ENCODE measurements around the gene TMEM94.
"Not testable (repeated sequence)": the region's sequence is repeated elsewhere in the genome, so short reads cannot be mapped to it uniquely, and the experiment has no call there.

TMEM94 gene

DNA sequence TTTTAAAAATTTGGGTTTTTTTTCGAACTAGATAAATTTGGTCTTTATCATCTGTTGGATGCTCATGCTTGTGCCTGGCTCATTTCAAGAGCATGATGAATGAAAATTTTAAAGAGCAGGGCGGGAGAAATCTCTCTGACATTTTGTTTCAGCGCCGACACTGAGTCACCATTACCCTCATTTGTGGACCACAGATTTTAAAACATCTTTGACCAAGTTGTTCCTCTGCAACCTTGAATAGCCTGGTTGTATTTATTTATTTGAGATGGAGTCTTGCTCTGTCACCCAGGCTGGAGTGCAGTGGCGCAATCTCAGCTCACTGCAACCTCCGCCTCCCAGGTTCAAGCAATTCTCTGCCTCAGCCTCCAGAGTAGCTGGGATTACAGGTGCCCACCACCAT is 22.0 kb upstream of the TMEM94 start:
- not testable (repeated sequence) for H3K27ac Mint-ChIP-seq; H3K36me3 Mint-ChIP-seq; H3K9me3 Mint-ChIP-seq; H3K4me1 Mint-ChIP-seq; ATAC-seq (replicated peaks); H3K4me3 Mint-ChIP-seq; DNase-seq
- H3K27me3 Mint-ChIP-seq, result peaks cover 21 to 26% of the 10 kb centered on the region in 2 donors

- H3K9me3 Mint-ChIP-seq; H3K4me3 Mint-ChIP-seq; H3K36me3 Mint-ChIP-seq; H3K27ac Mint-ChIP-seq; ATAC-seq (replicated peaks); DNase-seq; H3K4me1 Mint-ChIP-seq: not testable (repeated sequence)
- H3K27me3 Mint-ChIP-seq, result peaks cover 13 to 20% of the 10 kb centered on the region in 2 donors
Observed at GRCh38 chr17:75437404-75437803, 19.0 kb upstream of the TMEM94 start.

DNA sequence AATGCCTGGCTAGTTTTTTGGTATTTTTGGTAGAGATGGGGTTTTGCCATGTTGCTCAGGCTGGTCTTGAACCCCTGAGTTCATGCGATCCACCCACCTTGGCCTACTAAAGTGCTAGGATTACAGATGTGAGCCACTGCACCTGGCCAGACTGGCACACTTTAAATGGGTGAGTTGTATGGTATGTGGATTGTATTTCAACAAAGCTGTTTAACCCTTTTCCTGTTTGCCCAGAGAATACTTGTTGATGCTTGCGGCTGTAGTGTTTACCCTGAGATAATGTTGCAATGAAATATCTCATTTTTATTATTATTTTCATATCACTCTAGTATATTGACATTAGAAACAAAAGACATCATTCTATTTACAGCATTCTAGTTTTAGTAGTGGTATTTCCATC is 17.1 kb upstream of the TMEM94 start:
- Mint-ChIP-seq H3K4me3 (no peak overlapping the region), H3K9me3 (no peaks in the 10 kb centered on the region), H3K4me1 (peaks cover 0 to 5% of the 10 kb centered on the region in 2 donors), H3K36me3 (no peaks in the 10 kb centered on the region), H3K27me3 (peaks cover 9 to 13% of the 10 kb centered on the region in 2 donors), H3K27ac (no peak overlapping the region)
- ATAC-seq (replicated peaks) (no peak), DNase-seq (no peak)

DNA sequence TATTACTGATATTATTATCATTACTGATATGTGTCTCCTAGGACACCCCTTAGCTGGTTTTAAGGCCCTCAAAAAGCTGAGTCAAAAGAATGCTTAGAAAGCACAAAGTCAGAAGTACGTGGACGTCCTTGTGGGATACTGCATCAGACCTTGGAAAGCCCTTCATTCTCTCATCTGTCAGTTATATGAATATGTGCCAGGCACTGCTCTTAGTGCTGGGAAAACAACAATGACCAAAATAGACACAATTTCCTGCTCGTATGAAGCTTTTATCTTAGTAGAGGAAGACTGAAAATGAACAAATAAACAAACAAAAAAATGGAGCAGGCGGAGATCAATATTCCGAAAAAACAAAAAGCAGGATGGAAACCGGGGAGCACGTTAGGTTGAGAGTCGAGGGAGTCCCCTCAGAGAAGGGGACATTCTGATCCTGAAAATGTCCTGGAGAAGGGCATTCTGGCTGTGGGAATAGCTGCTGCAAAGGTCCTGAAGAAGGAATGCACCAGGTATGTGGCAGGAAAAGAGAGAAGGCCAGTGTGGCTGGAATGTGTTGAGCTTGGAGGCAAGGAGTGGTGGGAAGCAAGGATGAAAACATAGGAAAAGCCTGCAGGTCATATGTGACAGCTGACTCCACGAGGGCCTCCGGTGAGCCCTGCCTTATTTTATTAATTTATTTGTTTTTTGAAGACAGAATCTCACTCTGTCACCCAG is 15.5 kb upstream of the TMEM94 start:
- Mint-ChIP-seq H3K36me3 (no peaks in the 10 kb centered on the region), H3K4me1 (peaks cover 0 to 4% of the 10 kb centered on the region in 2 donors), H3K27me3 (peaks cover 4% of the 10 kb centered on the region in 2 donors), H3K9me3 (no peaks in the 10 kb centered on the region), H3K27ac (no peak overlapping the region), H3K4me3 (no peak overlapping the region)
- no peak for ATAC-seq (replicated peaks)
- no peak for DNase-seq

- Mint-ChIP-seq H3K4me1 (no peaks in the 10 kb centered on the region), H3K36me3 (no peaks in the 10 kb centered on the region), H3K27me3 (no peaks in the 10 kb centered on the region), H3K27ac (no peak overlapping the region), H3K9me3 (no peaks in the 10 kb centered on the region), H3K4me3 (no peak overlapping the region)
- DNase-seq, result no peak
- no peak for ATAC-seq (replicated peaks)
Observed at GRCh38 chr17:75442168-75443103, 14.0 kb upstream of the TMEM94 start.

GRCh38 chr17:75445296-75445695 is 11.1 kb upstream of the TMEM94 start:
- Mint-ChIP-seq H3K9me3 (no peaks in the 10 kb centered on the region), H3K4me1 (no peaks in the 10 kb centered on the region), H3K27ac (no peak overlapping the region), H3K4me3 (no peak overlapping the region), H3K36me3 (no peaks in the 10 kb centered on the region), H3K27me3 (no peaks in the 10 kb centered on the region)
- ATAC-seq (replicated peaks) (no peak), DNase-seq (no peak)

- H3K27ac Mint-ChIP-seq; H3K36me3 Mint-ChIP-seq; ATAC-seq (replicated peaks); H3K4me3 Mint-ChIP-seq; H3K4me1 Mint-ChIP-seq; H3K9me3 Mint-ChIP-seq; DNase-seq; H3K27me3 Mint-ChIP-seq: not testable (repeated sequence)
Observed at GRCh38 chr17:75445896-75446295, 10.5 kb upstream of the TMEM94 start.

DNA sequence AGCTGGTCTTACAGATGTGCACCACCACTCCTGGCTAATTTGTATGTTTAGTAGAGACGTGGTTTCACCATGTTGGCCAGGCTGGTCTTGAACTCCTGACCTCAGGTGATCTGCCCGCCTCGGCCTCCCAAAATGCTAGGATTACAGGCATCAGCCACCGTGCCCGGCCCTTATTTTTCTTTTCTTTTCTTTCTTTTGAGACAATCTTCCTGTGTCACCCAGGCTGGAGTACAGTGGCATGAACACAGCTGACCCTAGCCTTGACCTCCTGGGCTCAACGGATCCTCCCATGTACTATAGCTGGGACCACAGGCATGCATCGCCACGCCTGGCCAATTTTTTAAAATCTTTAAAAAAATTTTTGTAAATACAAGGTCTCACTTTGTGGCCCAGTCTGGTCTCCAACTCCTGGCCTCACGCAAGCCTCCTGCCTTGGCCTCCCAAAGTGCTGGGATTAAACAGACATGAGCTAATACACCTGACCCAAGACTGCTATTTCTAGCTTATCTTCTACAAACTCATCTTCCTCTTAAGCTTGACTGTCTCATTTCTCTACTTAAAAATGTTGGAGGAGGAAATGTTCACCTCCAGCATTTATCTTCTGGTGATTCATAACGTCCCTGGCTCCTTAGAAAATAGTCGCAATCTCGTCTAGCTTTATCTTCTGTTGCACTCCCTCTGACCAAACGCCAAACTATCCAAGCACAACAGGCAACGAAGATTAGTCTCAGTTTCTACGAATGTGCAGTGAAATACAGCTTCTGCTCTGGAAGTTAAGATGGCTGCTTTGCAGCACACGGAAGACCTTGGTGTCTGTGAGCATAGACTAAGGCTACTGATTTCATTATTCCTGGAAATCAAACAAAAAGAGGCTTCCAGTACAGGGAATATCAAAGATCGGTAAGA is 8.2 kb upstream of the TMEM94 start:
- ATAC-seq (replicated peaks) (no peak), DNase-seq (no peak)
- Mint-ChIP-seq H3K36me3 (no peaks in the 10 kb centered on the region), H3K9me3 (no peaks in the 10 kb centered on the region), H3K4me1 (no peaks in the 10 kb centered on the region), H3K27ac (no peak overlapping the region), H3K4me3 (no peak overlapping the region), H3K27me3 (no peaks in the 10 kb centered on the region)

- peaks cover 0 to 4% of the 10 kb centered on the region in 2 donors for H3K27me3 Mint-ChIP-seq
- DNase-seq (no peak), ATAC-seq (replicated peaks) (no peak)
- peaks cover 9% of the 10 kb centered on the region in 2 donors for H3K4me1 Mint-ChIP-seq
- H3K27ac Mint-ChIP-seq, result no peak overlapping the region
- no peaks in the 10 kb centered on the region for H3K9me3 Mint-ChIP-seq
- H3K4me3 Mint-ChIP-seq, result no peak overlapping the region
- no peaks in the 10 kb centered on the region for H3K36me3 Mint-ChIP-seq
Observed at GRCh38 chr17:75450270-75450669, 6.2 kb upstream of the TMEM94 start.

DNA sequence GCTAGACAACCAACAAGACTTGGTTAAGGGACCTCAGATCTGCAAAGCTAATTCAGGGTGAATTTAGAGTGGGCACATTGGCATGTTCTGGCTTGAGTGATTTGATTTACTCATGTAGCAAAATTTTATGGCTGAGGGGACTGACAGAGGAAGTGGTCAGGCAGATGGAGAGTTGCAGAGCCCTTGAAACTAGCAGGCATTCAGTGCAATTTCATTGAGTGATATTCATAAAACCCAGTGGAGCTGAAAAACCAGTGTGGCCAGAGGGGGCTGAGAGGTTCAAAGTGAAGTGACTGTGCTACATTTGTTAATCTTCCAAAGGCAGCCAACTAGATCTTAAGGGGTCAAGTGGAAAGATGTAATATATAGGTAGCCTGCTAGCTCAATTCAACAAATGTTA is 2.2 kb upstream of the TMEM94 start:
- Mint-ChIP-seq H3K27me3 (peaks cover 0 to 4% of the 10 kb centered on the region in 2 donors), H3K4me3 (no peak overlapping the region), H3K27ac (peak overlapping the region; percentile 10), H3K9me3 (no peaks in the 10 kb centered on the region), H3K4me1 (peaks cover 21 to 27% of the 10 kb centered on the region in 2 donors), H3K36me3 (no peaks in the 10 kb centered on the region)
- DNase-seq (peak; percentile 3), ATAC-seq (replicated peaks) (peak; percentile 14 to 22)

GRCh38 chr17:75454672-75455071 is 1.8 kb upstream of the TMEM94 start:
- DNase-seq; H3K9me3 Mint-ChIP-seq; H3K27ac Mint-ChIP-seq; H3K4me3 Mint-ChIP-seq; ATAC-seq (replicated peaks); H3K36me3 Mint-ChIP-seq; H3K27me3 Mint-ChIP-seq: not testable (repeated sequence)
- H3K4me1 Mint-ChIP-seq, result peaks cover 21 to 31% of the 10 kb centered on the region in 2 donors

- peak overlapping the region; percentile 95 to 97 for H3K4me3 Mint-ChIP-seq
Observed at GRCh38 chr17:75456039-75456416, 407 bp upstream of the TMEM94 start.

DNA sequence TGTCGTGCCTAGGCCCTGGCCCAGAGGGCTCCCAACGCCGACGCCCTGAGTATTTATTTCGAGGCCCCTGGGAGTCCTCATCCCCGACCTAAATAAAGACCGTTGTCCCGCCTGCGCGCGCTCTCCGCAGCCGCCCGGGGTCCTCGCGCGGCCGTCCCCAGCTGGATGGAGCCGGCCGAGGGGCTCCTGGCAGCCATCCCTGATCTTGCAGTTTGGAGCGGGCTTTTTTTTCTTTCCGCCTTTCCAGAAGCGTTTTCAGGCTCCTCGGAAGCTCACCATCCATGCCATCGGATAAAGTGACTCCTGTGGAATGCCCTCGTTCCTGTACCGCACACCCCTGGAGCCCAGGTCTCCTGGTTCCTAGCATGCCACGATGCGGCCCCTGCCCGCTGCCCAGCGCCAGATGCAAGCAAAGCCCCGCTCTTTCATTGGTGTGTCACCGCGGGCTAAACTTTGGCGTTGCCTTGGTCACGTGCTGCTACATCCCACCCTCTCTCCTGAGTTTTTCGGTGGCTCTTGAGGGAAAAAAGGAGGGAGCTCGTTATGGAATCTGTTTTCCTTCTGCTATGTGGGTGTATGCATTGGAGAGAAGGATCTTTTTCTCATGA is 716 bp downstream of the TMEM94 start:
- Mint-ChIP-seq H3K27me3 (peaks cover 0 to 4% of the 10 kb centered on the region in 2 donors), H3K36me3 (no peaks in the 10 kb centered on the region), H3K4me1 (peaks cover 24 to 35% of the 10 kb centered on the region in 2 donors), H3K4me3 (peak overlapping the region; percentile 95 to 97), H3K9me3 (no peaks in the 10 kb centered on the region), H3K27ac (peak overlapping the region; percentile 93)
- ATAC-seq (replicated peaks) (peak; percentile 28 to 31), DNase-seq (no peak)

More at GRCh38 chr17:75456039-75456416, 407 bp upstream of the TMEM94 start:
- DNase-seq (no peak), ATAC-seq (replicated peaks) (peak; percentile 19 to 27)
- Mint-ChIP-seq H3K27ac (peak overlapping the region; percentile 93), H3K9me3 (no peaks in the 10 kb centered on the region), H3K27me3 (peaks cover 0 to 4% of the 10 kb centered on the region in 2 donors), H3K4me1 (peaks cover 24 to 35% of the 10 kb centered on the region in 2 donors), H3K36me3 (no peaks in the 10 kb centered on the region)

DNA sequence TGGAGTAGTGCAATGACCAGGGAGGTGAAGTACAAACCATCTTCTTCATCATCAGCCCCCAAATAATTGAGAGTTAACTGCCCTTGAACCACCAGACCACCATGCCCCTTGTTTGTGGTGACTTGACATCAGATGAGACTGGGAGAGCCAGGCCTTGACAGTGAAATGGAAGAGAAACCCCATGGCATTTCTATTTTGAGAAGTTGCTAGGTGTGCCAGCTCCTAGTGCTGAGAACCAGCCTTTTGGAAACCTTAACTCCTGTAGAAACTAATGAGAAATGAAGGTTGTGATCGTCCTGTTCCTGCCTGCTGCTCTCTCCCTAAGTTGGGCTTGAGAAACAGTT is 2.8 kb downstream of the TMEM94 start:
- no peaks in the 10 kb centered on the region for H3K27me3 Mint-ChIP-seq
- ATAC-seq (replicated peaks) (no peak), DNase-seq (no peak)
- H3K4me1 Mint-ChIP-seq, result peaks cover 28 to 31% of the 10 kb centered on the region in 2 donors
- no peak overlapping the region for H3K27ac Mint-ChIP-seq
- H3K4me3 Mint-ChIP-seq, result no peak overlapping the region
- H3K9me3 Mint-ChIP-seq, result no peaks in the 10 kb centered on the region
- H3K36me3 Mint-ChIP-seq, result peaks cover 0 to 3% of the 10 kb centered on the region in 2 donors
